Amniotic stem cell (primary cell): ENCODE data around the gene LAT.
"Not testable (repeated sequence)": the region's sequence is repeated elsewhere in the genome, so short reads cannot be mapped to it uniquely, and the experiment has no call there.

Source experiments
- DNase-seq: peaks from one replicate; lab custom pipeline; 2025; lab: John Stamatoyannopoulos, UW

The LAT gene

GRCh38 chr16:28984619-28985135 is at the start of gene LAT:
TSS of gene LAT (plus strand) at chr16:28985052. CDS start at chr16:28985418, 366 bp downstream.
- DNase-seq: no peak

GRCh38 chr16:28935346-28935745 is 49.5 kb upstream of the LAT start:
- no peak for DNase-seq

DNA sequence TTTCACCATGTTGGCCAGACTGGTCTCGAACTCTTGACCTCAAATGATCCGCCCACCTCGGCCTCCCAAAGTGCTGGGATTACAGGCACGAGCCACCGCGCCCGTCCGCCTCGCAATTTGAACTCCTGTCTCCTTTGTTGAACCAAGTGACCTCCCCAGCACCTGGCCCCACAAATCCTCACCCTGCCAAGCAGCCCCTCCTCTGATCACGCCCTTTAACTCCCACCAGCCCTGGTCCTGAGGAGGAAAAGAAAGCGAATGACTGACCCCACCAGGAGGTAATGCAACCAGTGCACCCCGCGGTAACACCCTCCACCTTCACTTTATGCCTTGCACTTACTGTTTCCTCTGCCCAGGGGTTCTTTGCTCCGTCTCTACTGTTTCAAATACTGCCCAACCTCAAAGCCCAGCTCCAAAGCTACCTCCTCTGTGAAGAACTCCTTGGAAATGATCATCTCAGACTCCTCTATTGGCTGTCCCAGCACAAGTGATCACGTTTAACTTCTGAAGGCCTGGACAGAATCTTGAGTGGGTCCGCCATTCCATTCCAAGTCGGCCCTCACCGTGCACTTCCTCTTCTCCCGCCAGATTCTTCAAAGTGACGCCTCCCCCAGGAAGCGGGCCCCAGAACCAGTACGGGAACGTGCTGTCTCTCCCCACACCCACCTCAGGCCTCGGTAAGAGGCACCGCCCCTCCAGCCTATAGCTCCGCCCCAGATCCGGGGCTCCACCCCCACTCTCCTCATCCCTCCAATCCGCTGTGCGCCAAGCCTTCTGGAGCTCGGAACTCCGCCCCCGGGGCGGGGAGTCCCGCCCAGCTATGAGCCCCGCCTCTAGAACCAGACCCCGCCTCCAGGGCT is 48.7 kb upstream of the LAT start:
- DNase-seq: no peak

DNA sequence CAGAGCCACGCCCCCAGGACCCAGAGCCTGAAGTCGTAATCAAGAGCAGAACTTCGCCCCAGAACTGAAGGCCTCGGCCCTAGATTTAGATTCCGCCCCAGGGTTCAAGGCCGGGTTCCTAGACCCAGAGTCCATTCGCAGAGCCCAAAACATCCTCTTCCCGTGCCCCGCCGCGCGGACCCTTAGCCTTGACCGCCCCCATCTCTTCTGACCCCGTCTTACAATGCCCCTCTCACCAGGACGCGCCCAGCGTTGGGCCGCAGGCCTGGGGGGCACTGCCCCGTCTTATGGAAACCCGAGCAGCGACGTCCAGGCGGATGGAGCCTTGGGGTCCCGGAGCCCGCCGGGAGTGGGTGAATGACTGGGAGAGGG is 48.1 kb upstream of the LAT start:
- no peak for DNase-seq

GRCh38 chr16:28937222-28937876 is 47.5 kb upstream of the LAT start:
- no peak for DNase-seq

- no peak for DNase-seq
Observed at GRCh38 chr16:28938721-28939120, 46.1 kb upstream of the LAT start.

GRCh38 chr16:28939825-28940224 is 45.0 kb upstream of the LAT start:
- DNase-seq: not testable (repeated sequence)

DNA sequence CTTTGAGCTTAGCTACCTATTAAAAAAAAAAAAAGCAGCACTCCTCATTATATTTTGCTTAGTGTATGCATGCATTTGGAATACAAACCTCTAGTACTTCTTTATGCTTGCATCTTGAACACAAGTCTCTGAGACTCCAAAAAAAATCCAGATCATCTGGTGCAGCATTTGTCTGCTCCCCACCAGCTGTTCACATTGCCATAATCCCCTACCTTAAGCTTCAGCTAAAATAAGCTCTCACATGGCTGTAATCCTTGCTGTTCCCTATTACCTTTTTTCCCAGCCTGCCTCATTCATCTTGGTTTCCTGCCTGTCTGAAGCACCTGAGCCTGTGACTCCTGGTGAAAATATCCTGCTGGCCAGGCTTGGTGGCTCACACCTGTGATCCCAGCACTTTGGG is 41.6 kb upstream of the LAT start:
- no peak for DNase-seq

- no peak for DNase-seq
Observed at GRCh38 chr16:28946681-28947080, 38.2 kb upstream of the LAT start.

- peak; percentile 99 for DNase-seq
Observed at GRCh38 chr16:28950648-28951409, 34.0 kb upstream of the LAT start, which contains the start of gene NFATC2IP. TSS of gene NFATC2IP (plus strand) at chr16:28950937. CDS start at chr16:28951012, 75 bp downstream.

DNA sequence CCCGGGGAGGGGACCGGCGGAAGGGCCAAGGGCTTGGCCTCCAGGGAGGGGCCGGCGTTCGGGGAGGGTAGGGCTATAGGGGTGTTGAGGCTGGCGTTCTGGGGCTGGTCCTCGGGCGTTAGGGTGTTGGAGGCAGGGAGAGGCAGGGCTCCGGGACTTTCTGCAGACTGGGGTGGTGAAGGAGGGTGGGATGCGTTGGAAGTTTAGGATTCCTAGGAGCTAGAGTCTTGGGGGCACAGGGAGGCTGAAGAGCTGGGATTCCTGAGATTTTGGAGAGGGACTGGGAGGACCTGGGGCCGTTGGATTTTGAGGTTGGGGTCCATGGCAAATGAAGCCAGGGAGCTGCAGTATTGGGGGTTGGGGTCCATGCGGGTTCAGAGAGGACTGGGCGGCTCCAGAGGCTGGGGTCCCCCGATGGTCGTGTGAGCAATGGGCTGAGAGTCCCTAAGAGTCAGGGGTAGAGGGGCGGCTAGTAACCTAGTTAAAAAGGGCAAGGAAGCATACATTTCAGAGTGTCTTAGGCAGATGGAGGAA is 33.4 kb upstream of the LAT start:
- no peak for DNase-seq

- DNase-seq: no peak
Observed at GRCh38 chr16:28958216-28958615, 26.6 kb upstream of the LAT start.

DNA sequence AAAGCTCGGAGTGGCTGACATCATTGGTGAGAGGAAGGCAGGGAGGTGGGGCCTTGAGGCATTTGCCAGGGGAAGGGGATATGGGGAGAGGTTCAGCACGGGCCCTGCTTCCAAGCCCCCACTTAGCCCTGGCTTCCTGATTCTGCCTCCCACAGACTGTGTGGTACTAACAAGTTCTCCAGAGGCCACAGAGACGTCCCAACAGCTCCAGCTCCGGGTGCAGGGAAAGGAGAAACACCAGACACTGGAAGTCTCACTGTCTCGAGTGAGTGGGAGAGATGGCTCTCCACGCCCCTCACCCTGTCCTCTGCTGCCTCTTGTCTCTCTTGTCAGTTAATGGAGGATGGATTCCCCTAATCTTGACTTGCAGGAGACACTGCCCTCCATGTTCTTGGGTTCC is 26.0 kb upstream of the LAT start:
- no peak for DNase-seq

GRCh38 chr16:28964072-28964471 is 20.8 kb upstream of the LAT start:
- DNase-seq: no peak

GRCh38 chr16:28964496-28964895 is 20.4 kb upstream of the LAT start:
- DNase-seq: no peak

GRCh38 chr16:28967156-28967555 is 17.7 kb upstream of the LAT start:
- DNase-seq: no peak

DNA sequence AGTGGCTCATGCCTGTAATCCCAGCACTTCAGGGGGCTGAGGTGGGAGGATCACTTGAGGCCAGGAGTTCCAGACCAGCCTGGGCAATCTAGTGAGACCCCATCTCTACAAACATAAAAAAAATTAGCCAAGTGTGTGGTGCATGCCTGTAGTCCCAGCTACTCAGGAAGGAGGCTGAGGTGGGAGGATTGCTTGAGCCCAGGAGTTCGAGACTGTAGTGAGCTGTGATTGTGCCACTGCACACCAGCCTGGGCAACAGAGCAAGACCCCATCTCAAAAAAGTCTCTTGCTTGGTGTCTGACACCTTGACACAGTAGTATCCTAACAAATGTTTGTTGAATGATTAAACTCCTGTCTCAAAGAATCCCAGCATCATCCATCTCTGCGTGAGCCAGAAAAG is 15.2 kb upstream of the LAT start:
- not testable (repeated sequence) for DNase-seq

GRCh38 chr16:28974007-28974436 is 10.8 kb upstream of the LAT start:
- DNase-seq: peak; percentile 54

GRCh38 chr16:28974437-28975157 is 10.3 kb upstream of the LAT start, which contains the start of gene SPNS1:
TSS of gene SPNS1 (plus strand) at chr16:28974778. CDS start at chr16:28975152, 374 bp downstream.
- DNase-seq: peak; percentile 94

GRCh38 chr16:28975158-28975599 is 9.7 kb upstream of the LAT start:
- no peak for DNase-seq
